HuH-7 (cell line): ENCODE measurements around the gene NRARP.
"Not testable (repeated sequence)": the region's sequence is repeated elsewhere in the genome, so short reads cannot be mapped to it uniquely, and the experiment has no call there.

ENCODE experiments used
- DNase-seq: peaks from one replicate; pipeline ENCODE4 v3.0.0; 2011; ENCODE audit warnings: low spot score

The NRARP gene

GRCh38 chr9:137302118-137302448 is at the start of gene NRARP:
Gene NRARP (minus strand): TSS chr9:137302271. CDS start chr9:137301928, 343 bp downstream.
- DNase-seq = peak; percentile 84

- peak; percentile 6 for DNase-seq
These were observed 48.9 kb upstream of the NRARP start for GRCh38 chr9:137350696-137351584.

- DNase-seq = no peak
These were observed 47.5 kb upstream of the NRARP start for GRCh38 chr9:137349471-137350033.

GRCh38 chr9:137348769-137349470 is 46.8 kb upstream of the NRARP start:
- DNase-seq = peak; percentile 11

- DNase-seq = no peak
These were observed 45.9 kb upstream of the NRARP start for GRCh38 chr9:137347928-137348327.

GRCh38 chr9:137342482-137342881 is 40.4 kb upstream of the NRARP start:
- no peak for DNase-seq

GRCh38 chr9:137341227-137341626 is 39.2 kb upstream of the NRARP start:
- DNase-seq = no peak

GRCh38 chr9:137339908-137340462 is 37.9 kb upstream of the NRARP start:
- not testable (repeated sequence) for DNase-seq

- DNase-seq = no peak
These were observed 37.2 kb upstream of the NRARP start for GRCh38 chr9:137339045-137339907.

GRCh38 chr9:137336735-137337134 is 34.7 kb upstream of the NRARP start:
- no peak for DNase-seq

GRCh38 chr9:137333016-137333671 is 31.1 kb upstream of the NRARP start:
- no peak for DNase-seq

- no peak for DNase-seq
These were observed 29.9 kb upstream of the NRARP start for GRCh38 chr9:137331929-137332328.

- DNase-seq = no peak
These were observed 28.6 kb upstream of the NRARP start for GRCh38 chr9:137330689-137331088.

- DNase-seq = not testable (repeated sequence)
These were observed 27.5 kb upstream of the NRARP start for GRCh38 chr9:137329590-137329989.

GRCh38 chr9:137327641-137328550 is 25.8 kb upstream of the NRARP start:
- not testable (repeated sequence) for DNase-seq

GRCh38 chr9:137326445-137327065 is 24.5 kb upstream of the NRARP start:
- no peak for DNase-seq

- DNase-seq = no peak
These were observed 23.7 kb upstream of the NRARP start for GRCh38 chr9:137325799-137326198.

- DNase-seq = no peak
These were observed 23.1 kb upstream of the NRARP start for GRCh38 chr9:137325124-137325523.

GRCh38 chr9:137323531-137324331 is 21.7 kb upstream of the NRARP start:
- DNase-seq = no peak
